Epithelial cell of esophagus (primary cell): ENCODE results near the gene TNS3.
"Not testable (repeated sequence)": the region's sequence is repeated elsewhere in the genome, so short reads cannot be mapped to it uniquely, and the experiment has no call there.

Experiments
- DNase-seq: peaks from one replicate; pipeline ENCODE4 v3.0.0; 2010; ENCODE audit warnings: low read depth
- H3K4me3 ChIP-seq: 2 replicates; pipeline ENCODE4 v1.5.1; 2011; ENCODE audit warnings: mild to moderate bottlenecking, low read length, control low read depth
- CTCF ChIP-seq: IDR thresholded peaks from 2 replicates; pipeline ENCODE4 v1.5.1; 2011; ENCODE audit warnings: low read depth, mild to moderate bottlenecking, low read length, control low read depth, inconsistent platforms; ENCODE audit not compliant: insufficient read depth; ENCODE audit errors: missing control alignments

TNS3 gene

GRCh38 chr7:47262881-47263280 is 319.0 kb downstream of the TNS3 start:
- no peak for TF ChIP-seq CTCF
- H3K4me3 ChIP-seq, result no peak overlapping the region
- no peak for DNase-seq

GRCh38 chr7:47262160-47262559 is 319.8 kb downstream of the TNS3 start:
- not testable (repeated sequence) for H3K4me3 ChIP-seq, DNase-seq

- TF ChIP-seq CTCF, result no peak
- no peak for DNase-seq
- H3K4me3 ChIP-seq, result no peak overlapping the region
Measured at GRCh38 chr7:47260270-47260669, 321.6 kb downstream of the TNS3 start.

GRCh38 chr7:47259682-47260081 is 322.2 kb downstream of the TNS3 start:
- TF ChIP-seq CTCF, result no peak
- DNase-seq, result no peak
- no peak overlapping the region for H3K4me3 ChIP-seq

GRCh38 chr7:47258798-47259197 is 323.1 kb downstream of the TNS3 start:
- peak; percentile 50 for DNase-seq
- TF ChIP-seq CTCF, result no peak
- H3K4me3 ChIP-seq, result no peak overlapping the region

GRCh38 chr7:47256016-47256415 is 325.9 kb downstream of the TNS3 start:
- no peak overlapping the region for H3K4me3 ChIP-seq
- TF ChIP-seq CTCF, result no peak
- no peak for DNase-seq

GRCh38 chr7:47255441-47255840 is 326.5 kb downstream of the TNS3 start:
- no peak overlapping the region for H3K4me3 ChIP-seq
- DNase-seq, result no peak
- TF ChIP-seq CTCF, result no peak

GRCh38 chr7:47255007-47255406 is 326.9 kb downstream of the TNS3 start:
- no peak overlapping the region for H3K4me3 ChIP-seq
- no peak for DNase-seq
- TF ChIP-seq CTCF, result no peak
